Body of pancreas (tissue), 4 donors: Measurements from ENCODE around the gene SVEP1.

Source experiments
- CTCF ChIP-seq, 7 experiments: fragments of 450-650 bp in 4 of 7; fragments of 200-600 bp in 3 of 7; sonication (generic) in 3 of 7; IDR thresholded peaks; one replicate each; pipeline ENCODE4 v1.5.1; 2016 to 2019; ENCODE audit warnings: antibody characterized with exemption in 7 of 7
- POLR2A ChIP-seq, 3 donors: fragments of 450-650 bp; IDR thresholded peaks; one replicate each; pipeline ENCODE4 v1.6.1; 2016; ENCODE audit warnings: antibody characterized with exemption in 3 of 3, mild to moderate bottlenecking in 2 of 3

- TF ChIP-seq CTCF (IDR thresholded peaks at IDR 0.05) (no peak), POLR2A (IDR thresholded peaks at IDR 0.05) (no peak)
Observed at GRCh38 chr9:110528645-110529044, 50.9 kb downstream of the SVEP1 start.
